Measurements from ENCODE around the gene IPPK.

The IPPK gene

DNA sequence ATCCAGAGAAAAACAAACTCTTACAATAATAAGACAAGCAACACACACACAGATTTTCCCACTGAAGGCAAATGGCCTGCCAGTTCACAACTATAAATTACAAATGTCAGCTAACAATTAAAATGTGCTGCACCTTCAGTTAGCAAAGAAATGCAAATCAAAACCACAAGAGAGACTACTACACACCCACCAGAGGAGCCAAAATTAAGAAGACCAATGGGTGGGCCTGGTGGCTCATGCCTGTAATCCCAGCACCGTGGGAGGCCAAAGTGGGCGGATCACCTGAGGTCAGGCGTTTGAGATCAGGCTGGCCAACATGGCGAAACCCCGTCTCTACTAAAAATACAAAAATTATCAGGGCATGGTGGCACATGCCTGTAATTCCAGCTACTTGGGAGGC, 15.1 kb upstream of the IPPK start:
- DNase-seq = no peak

DNA sequence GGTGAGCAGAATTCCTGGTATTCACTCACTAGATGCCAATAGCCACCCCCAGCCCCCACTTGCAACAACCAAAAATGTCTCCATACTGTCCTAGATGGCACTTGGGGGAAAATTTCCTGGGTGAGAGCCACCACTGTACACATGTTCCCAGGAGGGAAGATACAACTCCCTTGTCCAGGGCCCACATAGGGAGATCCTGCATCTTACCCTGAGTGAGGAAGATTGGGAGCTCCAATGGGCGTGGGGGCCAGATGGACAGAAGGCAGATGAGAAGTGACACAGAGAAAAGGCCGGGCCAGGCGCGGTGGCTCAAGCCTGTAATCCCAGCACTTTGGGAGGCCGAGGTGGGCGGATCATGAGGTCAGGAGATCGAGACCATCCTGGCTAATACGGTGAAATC, 12.3 kb upstream of the IPPK start:
- DNase-seq = no peak

- DNase-seq = no peak
These were observed 10.5 kb upstream of the IPPK start for GRCh38 chr9:92680166-92681119.

GRCh38 chr9:92679413-92680165, 9.7 kb upstream of the IPPK start:
- DNase-seq = no peak

DNA sequence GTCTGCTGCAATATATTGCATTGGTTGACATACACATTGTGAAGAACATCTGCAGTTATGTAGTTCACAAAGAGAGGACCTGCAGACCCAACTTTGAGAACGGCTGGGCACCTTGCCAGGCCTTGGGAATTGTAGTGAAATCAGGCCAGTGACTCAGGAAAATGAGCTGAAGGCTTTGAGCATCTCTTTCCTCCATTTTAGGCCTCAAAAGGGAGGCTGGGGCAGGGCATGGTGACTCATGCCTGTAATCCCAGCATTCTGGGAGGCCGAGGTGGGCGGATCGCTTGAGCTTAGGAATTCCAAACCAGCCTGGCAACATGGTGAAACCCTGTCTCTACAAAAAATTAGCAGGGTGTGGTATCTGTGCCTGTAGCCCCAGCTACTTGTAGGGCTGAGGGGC, 1.4 kb upstream of the IPPK start:
- peak in 1 of 2 experiments; percentile 20 for DNase-seq

- DNase-seq = no peak
These were observed 423 bp downstream of the IPPK start for GRCh38 chr9:92669527-92669889.

- no peak for DNase-seq
These were observed 995 bp downstream of the IPPK start for GRCh38 chr9:92668746-92669526.

- no peak for DNase-seq
These were observed 2.9 kb downstream of the IPPK start for GRCh38 chr9:92666912-92667532.

- no peak for DNase-seq
These were observed 3.7 kb downstream of the IPPK start for GRCh38 chr9:92666236-92666635.

- DNase-seq = no peak
These were observed 4.1 kb downstream of the IPPK start for GRCh38 chr9:92665836-92666235.

- no peak for DNase-seq
These were observed 5.4 kb downstream of the IPPK start for GRCh38 chr9:92664394-92665152.

DNA sequence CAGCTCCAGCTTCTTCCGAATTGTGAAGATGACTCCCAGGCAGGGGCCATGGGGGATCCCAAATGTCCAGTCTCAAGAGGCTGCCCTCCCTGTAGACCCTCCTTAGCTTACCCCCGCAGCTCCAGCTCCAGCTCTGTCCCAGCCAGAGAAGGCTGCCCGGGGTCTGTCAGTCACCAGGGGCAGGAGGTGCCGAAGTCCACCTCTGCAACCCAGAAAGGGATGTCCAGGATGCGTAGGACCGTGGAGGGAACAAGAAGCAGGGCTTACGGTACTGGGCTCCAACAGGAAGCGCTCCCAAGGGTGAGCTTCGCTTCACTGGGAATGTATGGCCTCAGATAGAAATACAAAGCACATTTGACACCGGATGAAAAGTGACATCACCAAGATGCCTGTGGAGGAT, 6.0 kb downstream of the IPPK start:
- no peak for DNase-seq

GRCh38 chr9:92663126-92663525, 6.8 kb downstream of the IPPK start:
- no peak for DNase-seq

DNA sequence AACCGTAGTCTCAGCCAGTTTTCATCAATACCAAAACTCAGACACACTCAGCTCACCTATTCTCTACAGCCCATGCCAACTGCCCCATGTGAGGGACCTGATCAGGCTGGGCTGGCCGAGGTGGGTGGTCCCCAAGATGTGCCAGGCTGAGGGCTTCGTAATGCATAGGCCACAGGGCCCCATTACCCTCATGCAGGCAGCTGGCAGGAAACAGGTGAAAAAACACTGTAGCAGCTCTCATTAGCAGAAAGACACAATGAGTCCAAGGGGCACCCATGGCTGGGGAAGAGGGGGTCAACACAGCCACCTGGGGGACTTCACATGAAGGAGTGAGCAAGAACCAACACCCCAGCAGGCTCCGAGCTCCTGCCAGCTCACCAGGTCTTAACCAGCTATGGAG, 8.2 kb downstream of the IPPK start:
- no peak for DNase-seq

DNA sequence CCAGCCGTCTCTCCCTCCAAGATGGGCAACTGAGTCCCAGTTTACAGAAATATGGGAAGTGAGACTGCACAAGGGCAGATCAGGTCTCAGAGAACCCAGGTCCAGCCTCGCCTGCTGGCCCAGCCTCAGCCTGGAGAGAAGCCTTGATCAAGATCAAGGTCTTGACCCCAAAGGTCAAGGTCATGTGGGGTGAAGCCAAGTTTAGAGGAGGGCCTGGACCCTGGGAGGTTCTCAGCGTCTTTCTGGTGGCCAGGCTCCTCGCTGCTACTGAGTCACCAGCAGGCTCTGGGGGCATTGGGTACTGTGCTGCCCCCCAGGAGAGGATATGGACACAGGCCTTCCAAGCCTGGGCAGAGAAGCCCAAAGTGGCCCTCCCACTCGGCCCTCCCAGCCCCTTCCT, 8.8 kb downstream of the IPPK start:
- no peak for DNase-seq

- DNase-seq = no peak
These were observed 9.7 kb downstream of the IPPK start for GRCh38 chr9:92660266-92660665.

DNA sequence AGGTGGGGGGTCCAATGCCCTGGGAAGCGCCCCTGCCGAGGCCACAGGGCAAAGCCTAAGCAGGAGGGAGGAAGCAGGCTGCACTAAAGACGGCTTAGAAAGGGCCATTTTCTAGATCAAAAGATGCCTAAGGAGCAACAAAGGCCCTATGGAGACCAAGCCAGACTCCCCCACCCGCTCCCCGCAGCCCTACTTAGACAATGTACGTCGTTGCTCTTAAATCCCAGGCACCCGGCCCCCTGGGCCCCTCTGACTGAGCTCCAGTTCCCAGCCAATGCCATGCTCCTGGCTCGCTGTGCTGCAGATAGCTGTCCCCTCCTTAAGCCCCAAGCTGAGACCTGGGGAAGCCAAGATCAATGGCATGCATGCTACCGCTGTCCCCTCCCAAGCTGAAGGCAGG, 10.3 kb downstream of the IPPK start:
- DNase-seq = no peak

- DNase-seq = no peak
These were observed 11.3 kb downstream of the IPPK start for GRCh38 chr9:92658611-92659010.

- DNase-seq = no peak
These were observed 11.8 kb downstream of the IPPK start for GRCh38 chr9:92658176-92658575.

GRCh38 chr9:92657296-92658094, 12.4 kb downstream of the IPPK start:
- no peak for DNase-seq

- DNase-seq = no peak
These were observed 13.4 kb downstream of the IPPK start for GRCh38 chr9:92656537-92656925.

All from NCI-H446 (cell line).